GM18505 (cell line): ENCODE data around the gene GPR39.

Source experiments
- ATAC-seq: cut with Tn5 transposase; IDR thresholded peaks from one replicate; pipeline ENCODE4 v1.9.1; 2021; ENCODE audit not compliant: unreplicated experiment
- POLR2A ChIP-seq: IDR thresholded peaks from 4 replicates; pipeline ENCODE4 v1.6.1; 2011; ENCODE audit warnings: borderline replicate concordance; ENCODE audit not compliant: insufficient read depth, insufficient read length; ENCODE audit errors: extremely low read depth

GPR39 gene

GRCh38 chr2:132419941-132420340, 3.3 kb downstream of the GPR39 start:
- no peak for TF ChIP-seq POLR2A
- ATAC-seq: no peak

- no peak for TF ChIP-seq POLR2A
- ATAC-seq: no peak
Observed at GRCh38 chr2:132420816-132421805, 4.5 kb downstream of the GPR39 start.

GRCh38 chr2:132422736-132423135, 6.1 kb downstream of the GPR39 start:
- ATAC-seq: no peak
- TF ChIP-seq POLR2A: no peak

DNA sequence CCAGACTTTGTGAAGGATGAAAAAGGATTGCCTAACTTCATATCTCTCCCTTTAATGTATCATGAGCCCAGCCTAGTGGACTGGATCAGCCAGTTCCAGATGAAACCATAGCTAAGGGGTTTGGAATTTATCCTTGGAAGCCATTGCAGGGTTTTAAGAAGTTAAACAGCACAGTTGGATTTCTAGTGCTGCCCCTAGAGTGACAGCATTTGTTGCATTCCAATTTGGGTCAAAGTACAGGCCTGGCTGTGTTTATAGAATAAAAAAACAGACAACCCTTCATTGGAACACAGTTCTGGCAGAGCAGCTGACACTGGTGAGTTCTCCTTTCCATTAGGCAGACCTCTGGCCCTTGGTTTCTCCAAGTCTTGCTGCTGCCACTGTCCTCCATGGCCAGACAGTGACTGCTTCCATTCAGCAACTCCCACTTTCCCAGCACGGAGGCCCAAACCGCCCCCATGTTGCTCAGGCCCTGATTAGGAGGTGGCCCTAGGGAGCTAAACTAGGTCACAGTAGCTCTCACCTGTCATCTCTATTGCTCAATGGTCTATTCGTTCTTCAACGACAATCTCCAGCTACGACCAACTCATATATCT, 8.0 kb downstream of the GPR39 start:
- no peak for TF ChIP-seq POLR2A
- no peak for ATAC-seq

GRCh38 chr2:132426033-132426432, 9.4 kb downstream of the GPR39 start:
- ATAC-seq: no peak
- no peak for TF ChIP-seq POLR2A

DNA sequence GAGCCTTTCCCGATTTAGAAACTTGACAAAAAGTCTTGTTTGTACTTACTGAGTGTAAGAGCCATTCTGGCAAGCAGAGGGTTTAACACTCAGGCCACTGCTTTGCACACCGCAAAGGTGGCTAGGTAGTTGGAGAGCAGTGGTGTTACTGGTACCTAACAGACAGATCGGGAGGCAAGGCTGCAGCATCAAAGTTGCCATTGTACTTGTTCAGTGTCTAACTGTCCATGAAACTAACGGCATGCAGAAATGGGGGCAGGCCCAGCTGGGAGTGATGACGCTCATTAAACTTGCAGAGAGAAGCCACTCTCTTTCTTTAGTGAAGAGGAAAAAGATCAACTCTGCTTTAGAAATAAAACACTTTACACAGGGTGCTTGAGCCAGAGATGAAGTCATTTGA, 10.1 kb downstream of the GPR39 start:
- ATAC-seq: no peak

GRCh38 chr2:132429351-132429750, 12.7 kb downstream of the GPR39 start:
- no peak for ATAC-seq

More for the DNA sequence above, 10.1 kb downstream of the GPR39 start:
- no peak for TF ChIP-seq POLR2A

GRCh38 chr2:132429941-132430573, 13.5 kb downstream of the GPR39 start:
- ATAC-seq: no peak
- no peak for TF ChIP-seq POLR2A

More at GRCh38 chr2:132429351-132429750, 12.7 kb downstream of the GPR39 start:
- no peak for TF ChIP-seq POLR2A

DNA sequence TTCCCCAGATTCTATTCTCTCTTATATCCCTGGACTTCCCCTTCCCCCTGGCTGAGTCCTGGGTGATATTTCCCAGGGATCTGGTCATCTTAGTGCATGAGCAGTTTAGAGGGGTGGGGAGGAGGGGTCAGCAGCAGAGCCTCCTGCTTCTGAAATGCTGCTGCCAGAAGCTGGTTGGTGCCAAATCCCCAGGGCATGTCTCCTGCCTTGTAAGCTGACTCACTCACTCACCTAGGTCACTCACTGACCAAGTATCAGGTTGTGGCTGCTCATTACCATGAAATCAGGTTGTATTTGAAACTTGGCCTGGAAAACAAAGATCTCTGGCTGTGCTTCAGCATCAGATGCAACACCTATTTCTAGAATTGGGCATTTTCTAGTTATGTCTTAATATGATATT, 14.3 kb downstream of the GPR39 start:
- TF ChIP-seq POLR2A: no peak
- ATAC-seq: no peak

- no peak for ATAC-seq
- no peak for TF ChIP-seq POLR2A
Observed at GRCh38 chr2:132437852-132438669, 21.5 kb downstream of the GPR39 start.

- TF ChIP-seq POLR2A: no peak
- ATAC-seq: no peak
Observed at GRCh38 chr2:132438691-132439090, 22.1 kb downstream of the GPR39 start.

GRCh38 chr2:132439703-132440398, 23.2 kb downstream of the GPR39 start:
- no peak for TF ChIP-seq POLR2A
- ATAC-seq: no peak
